ENCODE data around the gene PDE6B.

- TF ChIP-seq CTCF (IDR thresholded peaks at IDR 0.05; ENCODE audit: insufficient read depth, low read length, poor library complexity, severe bottlenecking) (no peak), EZH2phosphoT487 (conservative IDR thresholded peaks at IDR 0.05; ENCODE audit: low read length) (no peak)
These were observed 45.7 kb upstream of the PDE6B start for GRCh38 chr4:579543-580175.
